T-helper 2 cell (primary cell): ENCODE measurements around the gene SERPINA10.
"Not testable (repeated sequence)": the region's sequence is repeated elsewhere in the genome, so short reads cannot be mapped to it uniquely, and the experiment has no call there.

Source experiments
- DNase-seq, 5 experiments: peaks; one replicate each; pipeline versions ENCODE4 v3.0.0 to v3.0.0-alpha.2; 2012 to 2022

Gene SERPINA10

GRCh38 chr14:94313991-94314655 lies 21.1 kb upstream of the SERPINA10 start:
- no peak for DNase-seq

- no peak for DNase-seq
These were observed 19.6 kb upstream of the SERPINA10 start for GRCh38 chr14:94312481-94313246.

GRCh38 chr14:94310248-94310647 lies 17.2 kb upstream of the SERPINA10 start:
- DNase-seq, result no peak

GRCh38 chr14:94309721-94310120 lies 16.7 kb upstream of the SERPINA10 start:
- no peak for DNase-seq

GRCh38 chr14:94307410-94307992 lies 14.4 kb upstream of the SERPINA10 start:
- DNase-seq, result peak in 1 of 5 experiments; percentile 8

GRCh38 chr14:94306047-94306978 lies 13.2 kb upstream of the SERPINA10 start:
- no peak for DNase-seq

- no peak for DNase-seq
These were observed 12.6 kb upstream of the SERPINA10 start for GRCh38 chr14:94305620-94306019.

- DNase-seq, result no peak
These were observed 11.2 kb upstream of the SERPINA10 start for GRCh38 chr14:94304243-94304642.

- no peak for DNase-seq
These were observed 10.0 kb upstream of the SERPINA10 start for GRCh38 chr14:94303111-94303510.

- DNase-seq, result no peak
These were observed 5.1 kb upstream of the SERPINA10 start for GRCh38 chr14:94298130-94298529.

GRCh38 chr14:94296181-94296545 lies 3.1 kb upstream of the SERPINA10 start:
- DNase-seq, result not testable (repeated sequence)

- no peak for DNase-seq
These were observed 2.5 kb upstream of the SERPINA10 start for GRCh38 chr14:94295360-94296180.

- DNase-seq, result no peak
These were observed 483 bp upstream of the SERPINA10 start for GRCh38 chr14:94293578-94293924.

- no peak for DNase-seq
These were observed 569 bp downstream of the SERPINA10 start for GRCh38 chr14:94292526-94292871.

GRCh38 chr14:94291906-94292525 lies 1.1 kb downstream of the SERPINA10 start:
- no peak for DNase-seq

- DNase-seq, result no peak
These were observed 1.7 kb downstream of the SERPINA10 start for GRCh38 chr14:94291159-94291905.

- DNase-seq, result no peak
These were observed 2.9 kb downstream of the SERPINA10 start for GRCh38 chr14:94290197-94290596.

- DNase-seq, result no peak
These were observed 4.2 kb downstream of the SERPINA10 start for GRCh38 chr14:94288610-94289465.

- DNase-seq, result no peak
These were observed 7.9 kb downstream of the SERPINA10 start for GRCh38 chr14:94285158-94285557.

- DNase-seq, result no peak
These were observed 8.8 kb downstream of the SERPINA10 start for GRCh38 chr14:94284221-94284620.
